Gastroesophageal sphincter (tissue), 4 donors: ENCODE results near the gene HNRNPH2. TPM values are rescaled to one million over a fixed set of nuclear protein-coding genes. Genes with fewer than 3 reads are reported as not detected.

Source experiments
- ATAC-seq: fragments of 150-250 bp; one replicate; pipeline ENCODE4 v1.9.1; 2016; ENCODE audit warnings: mild to moderate bottlenecking, moderate library complexity
- H3K27ac ChIP-seq, 4 donors: fragments of 200-600 bp; sonication (generic) in 3 of 4; 1 replicate in 3 of 4; 2 replicates in 1 of 4; pipeline ENCODE4 v1.5.1; 2016 to 2019
- H3K27me3 ChIP-seq: fragments of 200-600 bp; sonication (generic); one replicate; pipeline ENCODE4 v1.5.1; 2019
- H3K36me3 ChIP-seq, 2 donors: fragments of 200-600 bp; sonication (generic); one replicate each; pipeline ENCODE4 v1.5.1; 2019; ENCODE audit warnings: control low read depth in 1 of 2
- H3K4me1 ChIP-seq, 3 donors: fragments of 200-600 bp; sonication (generic); 1 replicate in 2 of 3; 2 replicates in 1 of 3; pipeline ENCODE4 v1.5.1; 2016 to 2019; ENCODE audit warnings: control low read depth in 2 of 3
- H3K4me3 ChIP-seq, 2 donors: fragments of 200-600 bp; sonication (generic); one replicate each; pipeline ENCODE4 v1.5.1; 2019; ENCODE audit warnings: mild to moderate bottlenecking in 1 of 2, moderate library complexity in 1 of 2
- H3K9me3 ChIP-seq, 3 donors: fragments of 200-600 bp; sonication (generic); one replicate each; pipeline ENCODE4 v1.5.1; 2017 to 2019; ENCODE audit warnings: control low read depth in 2 of 3
- CTCF ChIP-seq, 4 experiments: fragments of 200-600 bp in 2 of 4; fragments of 450-650 bp in 2 of 4; sonication (generic) in 1 of 4; IDR thresholded peaks; one replicate each; pipeline ENCODE4 v1.5.1; 2017 to 2019; ENCODE audit warnings: antibody characterized with exemption in 4 of 4, mild to moderate bottlenecking in 2 of 4, moderate library complexity in 2 of 4
- EP300 ChIP-seq: sonication (generic); formaldehyde crosslinking; IDR thresholded peaks from one replicate; pipeline ENCODE4 v1.6.1; 2017; ENCODE audit warnings: antibody characterized with exemption, mild to moderate bottlenecking
- POLR2A ChIP-seq, 2 donors: fragments of 450-650 bp; IDR thresholded peaks; one replicate each; pipeline ENCODE4 v1.6.1; 2017; ENCODE audit warnings: antibody characterized with exemption in 2 of 2, mild to moderate bottlenecking in 2 of 2, moderate library complexity in 1 of 2
- POLR2AphosphoS5 ChIP-seq: sonication (generic); formaldehyde crosslinking; IDR thresholded peaks from one replicate; pipeline ENCODE4 v1.6.1; 2017; ENCODE audit warnings: antibody characterized with exemption
- WGBS, 2 donors: methylation state at CpG; one replicate each; pipeline ENCODE4 v1.1.5; 2018; ENCODE audit warnings: low coverage in 1 of 2; 5-methylcytosine and 5-hydroxymethylcytosine counted together
- total RNA-seq, 4 donors: library from RNA; depleted of rRNA; stranded (reverse); fragments of >200 nt; gene quantifications; one replicate each; pipeline ENCODE4 v1.1.0, GENCODE V29; 2016

HNRNPH2 gene
- total RNA-seq, 4 donors from 2014 or later: 38.8 to 66.6 (median 62.1) TPM

DNA sequence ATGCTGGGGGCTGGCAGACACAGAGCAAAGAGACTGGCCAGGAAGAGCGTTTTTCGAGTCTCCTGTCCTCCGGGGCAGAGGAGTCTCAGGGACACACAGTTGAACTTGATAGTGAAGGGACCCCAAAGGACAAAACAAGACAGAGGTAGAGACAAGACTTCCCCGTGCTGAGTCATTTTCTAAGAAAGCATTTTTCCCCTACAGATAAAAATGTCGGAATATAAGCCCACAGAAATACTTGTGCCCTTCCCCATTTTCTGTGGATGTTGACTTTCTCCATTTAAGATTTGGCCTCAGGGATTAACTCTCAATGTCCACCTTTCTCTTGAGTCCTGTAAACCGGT is 21.5 kb upstream of the HNRNPH2 start:
- Histone ChIP-seq H3K4me1 (no peaks in the 10 kb centered on the region), H3K9me3 (no peaks in the 10 kb centered on the region), H3K4me3 (no peak overlapping the region), H3K27me3 (no peaks in the 10 kb centered on the region), H3K36me3 (no peaks in the 10 kb centered on the region), H3K27ac (no peak overlapping the region)
- TF ChIP-seq POLR2AphosphoS5 (no peak), EP300 (no peak), CTCF (IDR thresholded peaks at IDR 0.05) (no peak), POLR2A (IDR thresholded peaks at IDR 0.05) (no peak)
- ATAC-seq: no peak
- WGBS, 2 donors: 34 to 69% methylated on average over 3 to 6 of the region's 6 CpGs

DNA sequence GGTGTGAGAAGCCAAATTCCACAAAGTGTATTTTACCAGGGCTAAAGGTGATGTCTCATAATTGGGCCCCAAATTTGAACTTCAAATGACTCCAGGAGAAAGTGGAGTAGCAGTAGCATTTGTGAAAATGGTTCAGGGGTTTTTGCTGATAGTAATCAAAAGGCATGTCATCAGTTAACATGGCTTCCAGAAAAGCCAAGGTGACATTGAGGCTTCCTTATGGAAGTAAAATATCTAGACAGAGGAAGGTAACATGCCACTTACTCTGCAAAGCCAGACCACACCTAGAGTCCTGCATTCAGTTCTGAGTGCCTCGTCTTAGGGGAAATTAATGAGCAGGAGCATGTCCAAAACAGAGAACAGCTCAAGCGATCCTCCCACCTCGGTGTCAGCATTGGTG is 19.4 kb upstream of the HNRNPH2 start:
- TF ChIP-seq POLR2A (IDR thresholded peaks at IDR 0.05) (no peak), POLR2AphosphoS5 (no peak), CTCF (IDR thresholded peaks at IDR 0.05) (no peak), EP300 (no peak)
- WGBS, 2 donors: 81% methylated on average over 3 of the region's 3 CpGs; no CpG with 5 or more reads in 1 of the 2 donors
- no peak overlapping the region for H3K4me3 ChIP-seq
- H3K9me3 ChIP-seq: no peaks in the 10 kb centered on the region
- peaks cover 0 to 6% of the 10 kb centered on the region in 2 donors for H3K36me3 ChIP-seq
- no peak for ATAC-seq
- H3K4me1 ChIP-seq: peaks cover 0 to 3% (median 0%) of the 10 kb centered on the region in 3 donors
- no peaks in the 10 kb centered on the region for H3K27me3 ChIP-seq
- no peak overlapping the region for H3K27ac ChIP-seq

DNA sequence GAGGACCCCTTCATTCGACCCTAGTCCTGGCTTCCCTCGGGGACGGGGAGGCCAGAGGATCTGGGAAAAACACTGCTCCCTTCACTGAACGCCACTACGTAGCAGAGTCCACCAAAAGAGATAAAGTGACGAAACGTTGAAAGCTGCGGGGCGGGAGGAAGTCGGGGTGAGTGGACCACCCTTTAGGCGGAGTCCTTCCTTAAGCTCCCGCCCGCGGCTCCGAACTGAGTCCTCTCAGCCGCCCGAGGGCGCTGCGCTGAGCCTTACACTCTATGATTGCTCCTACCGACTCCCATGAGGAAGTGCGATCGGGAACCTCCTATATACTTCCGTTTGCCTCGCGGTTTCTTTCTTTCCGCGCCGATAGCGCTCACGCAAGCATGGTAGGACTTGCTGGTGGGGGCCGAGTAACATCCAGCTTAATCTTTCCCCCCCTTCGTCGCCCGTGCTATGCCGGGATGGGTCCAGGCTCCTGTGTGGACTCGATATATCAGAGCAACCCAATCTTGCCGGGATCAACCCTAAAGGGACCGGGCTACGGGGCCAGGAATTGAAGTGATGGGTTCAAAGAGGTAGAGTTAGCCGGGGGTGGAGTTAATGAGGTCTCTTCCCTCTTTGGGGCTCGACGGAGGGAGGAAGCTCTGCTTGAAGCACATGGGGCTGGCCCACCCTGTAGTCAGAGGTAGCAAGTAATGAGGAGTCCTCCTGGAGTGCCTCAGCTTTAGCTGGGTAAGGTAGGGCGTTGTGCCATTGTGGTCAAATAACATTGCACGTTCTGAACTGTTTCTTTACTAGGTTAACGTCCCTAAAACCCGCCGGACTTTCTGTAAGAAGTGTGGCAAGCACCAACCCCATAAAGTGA is 17.1 kb upstream of the HNRNPH2 start, which contains the start of gene RPL36A:
Gene RPL36A, plus strand, starts transcription at position 348 of the 862 bp plus-strand sequence. Its CDS starts 33 bp downstream, at position 381.
- Histone ChIP-seq H3K9me3 (no peaks in the 10 kb centered on the region), H3K27me3 (no peaks in the 10 kb centered on the region), H3K27ac (peak within 1 kb of the TSS; percentile 78 to 91 (median 80)), H3K36me3 (peaks cover 0 to 10% of the 10 kb centered on the region in 2 donors), H3K4me1 (peaks cover 0 to 3% (median 0%) of the 10 kb centered on the region in 3 donors), H3K4me3 (peak within 1 kb of the TSS; percentile 54 to 92)
- peak; percentile 70 to 71 for TF ChIP-seq POLR2A (IDR thresholded peaks at IDR 0.05)
- TF ChIP-seq POLR2AphosphoS5: peak; percentile 96
- peak; percentile 40 to 77 (median 60) for TF ChIP-seq CTCF (IDR thresholded peaks at IDR 0.05)
- no peak for TF ChIP-seq EP300
- 0 to 32% methylated on average over 1 to 20 of the region's 47 CpGs for WGBS, 2 donors
- ATAC-seq: peak; percentile 96

- no peaks in the 10 kb centered on the region for H3K9me3 ChIP-seq
- H3K4me3 ChIP-seq: peak overlapping the region in 1 of 2 donors; percentile 54
- ATAC-seq: no peak
- H3K27ac ChIP-seq: peak overlapping the region in 3 of 4 donors; percentile 78 to 82 (median 79)
- no peaks in the 10 kb centered on the region for H3K27me3 ChIP-seq
- no peak for TF ChIP-seq POLR2AphosphoS5
- TF ChIP-seq EP300: no peak
- TF ChIP-seq POLR2A (IDR thresholded peaks at IDR 0.05): no peak
- no peak for TF ChIP-seq CTCF (IDR thresholded peaks at IDR 0.05)
- peaks cover 0 to 19% of the 10 kb centered on the region in 2 donors for H3K36me3 ChIP-seq
- WGBS, 2 donors: 63 to 77% methylated on average over 2 to 6 of the region's 6 CpGs
- peaks cover 0 to 3% (median 0%) of the 10 kb centered on the region in 3 donors for H3K4me1 ChIP-seq
Observed at GRCh38 chrX:101391831-101392230, 16.2 kb upstream of the HNRNPH2 start.
